Measurements from ENCODE around the gene ALLC. TPM values are rescaled to one million over a fixed set of nuclear protein-coding genes. Genes with fewer than 3 reads are reported as not detected.

ALLC gene
- total and polyA plus RNA-seq, 9 of the 15 experiments (the other 6 are each of a cell fraction or from before 2014, with no cell fraction given) = not detected

- 4% methylated on average over 8 of the region's 10 CpGs for WGBS (ENCODE audit: insufficient coverage, low coverage, missing lambda C conversion rate)
- no TSS peak for BruUV-seq (replicated peaks)
- Histone ChIP-seq H3K36me3 (ENCODE audit: control insufficient read depth, insufficient read depth, low read length) (no peaks in the 10 kb centered on the region), H3K9me3 (replicated peaks; ENCODE audit: control insufficient read depth, insufficient read depth, low read depth, low read length) (no peaks in the 10 kb centered on the region), H3K27ac (ENCODE audit: extremely low read depth, low read depth, low read length) (no peak overlapping the region), H3K4me2 (ENCODE audit: insufficient read depth, low read length) (no peak overlapping the region), H4K20me1 (replicated peaks; ENCODE audit: control insufficient read depth, insufficient read depth, low read length) (no peaks in the 10 kb centered on the region), H3K4me3 (no peak overlapping the region), H3K79me2 (ENCODE audit: control insufficient read depth, insufficient read depth, low read length) (no peaks in the 10 kb centered on the region), H3K9ac (ENCODE audit: insufficient read depth in 1 of 2, low read depth in 2 of 2, low read length in 2 of 2) (no peak overlapping the region), H3K9me1 (ENCODE audit: control insufficient read depth, insufficient read depth, low read length) (no peaks in the 10 kb centered on the region), H3K4me1 (replicated peaks in 1 of 2; ENCODE audit: control insufficient read depth in 2 of 2, insufficient read depth in 2 of 2, low read length in 2 of 2) (no peaks in the 10 kb centered on the region), H2AFZ (ENCODE audit: low read depth, low read length) (no peak overlapping the region), H3K27me3 (ENCODE audit: control insufficient read depth in 2 of 2, insufficient read depth in 2 of 2, low read length in 2 of 2) (peaks cover 0 to 19% of the 10 kb centered on the region in 2 experiments; a peak in 2 of 5 replicates)
- DNase-seq (ENCODE audit: extremely low read depth in 1 of 4, low spot score in 3 of 4) (no peak), FAIRE-seq (no peak), ATAC-seq (no peak)
- ChIA-PET POLR2A (no interaction called here), CTCF (ENCODE audit: low intra/inter-chr PET ratio) (no interaction called here)
- intact Hi-C loops (cut with micrococcal nuclease) (no loop called here), in situ Hi-C loops (cut with MboI) (no loop called here)
- TF ChIP-seq JUNB (CRISPR knock-in tag; conservative IDR thresholded peaks at IDR 0.05) (no peak), KLF6 (CRISPR knock-in tag; IDR thresholded peaks at IDR 0.05; ENCODE audit: borderline replicate concordance) (no peak), CREB3 (tag; conservative IDR thresholded peaks at IDR 0.05; ENCODE audit: low read depth) (no peak), MYNN (IDR thresholded peaks at IDR 0.05) (no peak), MYNN (CRISPR knock-in tag; IDR thresholded peaks at IDR 0.05) (no peak), ILK (tag; IDR thresholded peaks at IDR 0.05; ENCODE audit: borderline replicate concordance, low read depth) (no peak), TFAP4 (CRISPR knock-in tag; IDR thresholded peaks at IDR 0.05; ENCODE audit: borderline replicate concordance) (no peak), EGR1 (conservative IDR thresholded peaks at IDR 0.05) (no peak), CC2D1A (IDR thresholded peaks at IDR 0.05) (no peak), ESRRA (IDR thresholded peaks at IDR 0.05; ENCODE audit: borderline replicate concordance, low read depth) (no peak), TBP (optimal IDR thresholded peaks at IDR 0.05; ENCODE audit: low read depth, low read length) (no peak), ARID3A (IDR thresholded peaks at IDR 0.05; ENCODE audit: borderline replicate concordance, low read depth, low read length) (no peak), NR4A1 (CRISPR knock-in tag; IDR thresholded peaks at IDR 0.05) (no peak), NR4A1 (tag; IDR thresholded peaks at IDR 0.05) (no peak), HOMEZ (CRISPR knock-in tag; IDR thresholded peaks at IDR 0.05) (no peak), MCM2 (IDR thresholded peaks at IDR 0.05; ENCODE audit: low read depth) (no peak), PHF21A (IDR thresholded peaks at IDR 0.05; ENCODE audit: borderline replicate concordance, low read depth) (no peak)
Measured at GRCh38 chr2:3726511-3726910, 68.5 kb downstream of the ALLC start.

Measured in K562 (cell line).